Stimulated activated CD4-positive, alpha-beta T cell treated with anti-CD3 and anti-CD28 coated beads, Interleukin-15, amount 100 ng/mL, for 48 hours (primary cell): ENCODE results near the gene TUBG2.

Experiments used
- DNase-seq, 2 donors: peaks; one replicate each; pipeline ENCODE4 v3.0.0-alpha.2; 2020; ENCODE audit warnings: low read depth in 2 of 2

TUBG2 gene

GRCh38 chr17:42677012-42677857 lies 18.2 kb downstream of the TUBG2 start:
- DNase-seq = peak; percentile 99

DNA sequence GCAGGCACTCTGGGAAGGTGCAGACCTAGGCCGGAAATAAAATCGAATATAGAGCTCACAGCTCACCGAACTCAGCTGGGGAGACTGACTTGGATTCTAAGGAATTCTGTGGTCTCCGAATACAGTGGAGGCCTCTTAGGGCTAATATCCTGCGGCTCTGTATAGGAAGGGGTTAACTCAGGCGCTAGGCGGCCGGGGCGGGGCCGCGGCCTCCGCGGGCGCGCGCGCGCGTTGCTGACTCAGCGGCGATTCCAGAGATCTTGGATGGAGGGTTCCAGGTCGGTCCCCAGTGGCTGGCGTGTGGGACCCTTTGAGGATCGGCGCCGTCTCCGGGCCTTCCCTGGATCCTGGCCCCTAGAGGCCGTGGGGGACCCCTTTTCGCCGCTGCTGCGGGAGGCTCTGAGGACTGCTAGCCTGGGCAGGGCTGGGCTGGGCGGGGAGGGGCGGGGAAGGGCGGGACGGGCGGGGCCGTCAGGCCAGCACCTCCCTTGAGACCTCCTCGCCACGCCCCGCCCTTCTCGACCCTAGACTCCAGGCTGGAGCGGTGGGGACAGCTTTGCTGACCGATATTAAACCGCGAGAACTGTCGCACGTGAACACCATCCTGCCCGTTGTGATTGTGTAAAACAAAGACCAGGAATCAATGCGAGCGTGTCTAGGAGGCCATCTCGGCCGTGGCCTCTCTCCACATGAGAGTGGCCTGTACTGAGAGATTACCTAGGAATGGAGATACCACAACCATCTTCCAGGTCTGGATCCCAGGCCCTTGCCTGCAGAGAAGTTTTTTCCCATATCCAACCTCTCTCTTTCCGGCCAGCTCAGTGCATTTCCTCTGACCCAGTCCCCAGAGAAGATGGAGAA lies 19.1 kb downstream of the TUBG2 start:
- DNase-seq = peak; percentile 47 to 70

- no peak for DNase-seq
Observed at GRCh38 chr17:42678951-42679491, 19.9 kb downstream of the TUBG2 start.

GRCh38 chr17:42679492-42680330 lies 20.6 kb downstream of the TUBG2 start:
- DNase-seq = peak; percentile 40 to 65

- no peak for DNase-seq
Observed at GRCh38 chr17:42680331-42680808, 21.3 kb downstream of the TUBG2 start.

DNA sequence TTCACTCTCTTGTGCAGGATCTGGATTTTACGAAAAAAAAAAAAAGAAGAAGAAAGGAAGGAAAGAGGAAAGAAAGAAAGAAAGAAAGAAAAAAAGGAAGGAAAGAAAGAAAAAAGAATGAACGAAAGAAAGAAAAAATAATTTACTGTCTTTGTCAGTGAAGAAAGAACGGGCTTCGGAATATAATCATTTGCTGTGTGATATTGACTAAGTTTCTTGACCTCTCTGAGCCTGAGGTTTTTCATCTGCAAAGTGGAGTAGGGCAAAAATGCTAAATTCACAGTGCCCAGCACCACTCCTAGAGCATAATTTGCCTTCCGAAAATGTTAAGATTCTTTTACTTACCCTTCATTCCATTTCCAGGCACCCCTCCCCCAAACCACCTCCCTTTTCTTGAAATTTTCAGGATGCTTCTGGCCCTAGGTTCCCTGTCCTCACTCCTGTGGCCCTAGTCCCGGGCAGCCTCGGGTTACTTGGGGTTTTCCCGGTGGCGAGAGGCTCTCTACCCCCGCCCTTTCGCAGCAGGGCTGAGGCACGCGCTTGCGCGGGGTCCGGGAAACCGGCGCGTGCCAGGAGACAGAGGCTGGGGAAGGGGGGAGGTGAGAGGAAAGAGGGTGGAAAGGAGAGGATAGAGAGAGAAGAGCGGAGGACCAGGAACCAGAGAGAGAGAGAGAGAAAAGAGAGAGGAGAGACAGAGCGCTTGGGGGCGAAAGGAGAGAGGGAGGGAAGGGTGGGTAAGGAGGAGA lies 23.1 kb downstream of the TUBG2 start, which contains the start of gene CNTNAP1:
CNTNAP1 (plus strand) TSS at position 556 of the 746 bp plus-strand sequence. CDS start 299 bp downstream, outside the sequence.
- no peak for DNase-seq

- DNase-seq = no peak
Observed at GRCh38 chr17:42682722-42683403, 23.8 kb downstream of the TUBG2 start.

DNA sequence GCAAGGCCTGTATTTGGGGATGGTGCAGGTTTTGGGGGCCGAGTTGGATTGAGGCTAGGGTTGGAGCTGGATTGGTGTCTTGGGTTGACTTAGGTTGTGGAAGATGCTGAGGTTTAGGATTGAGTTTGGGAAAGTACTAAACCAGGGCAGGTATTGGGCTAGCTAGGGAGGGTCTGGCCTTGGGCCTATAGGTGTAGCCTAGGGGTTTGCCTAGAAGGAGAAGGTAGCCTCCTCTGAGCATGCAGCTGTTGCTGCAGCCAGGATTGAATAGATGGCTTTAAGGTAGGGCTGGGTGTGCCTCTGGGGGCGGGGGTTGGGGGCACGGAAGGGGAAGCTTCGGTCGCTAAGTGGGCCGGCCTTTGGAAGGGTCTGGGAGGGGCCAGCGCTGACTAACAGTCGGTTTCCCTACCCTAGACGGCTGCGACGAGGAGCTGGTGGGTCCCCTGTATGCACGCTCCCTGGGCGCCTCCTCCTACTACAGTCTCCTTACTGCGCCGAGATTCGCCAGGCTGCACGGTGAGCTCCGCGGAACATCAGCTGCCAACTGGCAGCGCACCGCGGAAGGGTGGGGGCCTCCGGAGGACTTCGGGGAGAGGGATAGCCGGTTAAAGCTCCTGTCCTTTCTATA lies 24.4 kb downstream of the TUBG2 start:
- DNase-seq = no peak

- DNase-seq = no peak
Observed at GRCh38 chr17:42684929-42685556, 26.0 kb downstream of the TUBG2 start.

GRCh38 chr17:42685831-42686230 lies 26.7 kb downstream of the TUBG2 start:
- no peak for DNase-seq

DNA sequence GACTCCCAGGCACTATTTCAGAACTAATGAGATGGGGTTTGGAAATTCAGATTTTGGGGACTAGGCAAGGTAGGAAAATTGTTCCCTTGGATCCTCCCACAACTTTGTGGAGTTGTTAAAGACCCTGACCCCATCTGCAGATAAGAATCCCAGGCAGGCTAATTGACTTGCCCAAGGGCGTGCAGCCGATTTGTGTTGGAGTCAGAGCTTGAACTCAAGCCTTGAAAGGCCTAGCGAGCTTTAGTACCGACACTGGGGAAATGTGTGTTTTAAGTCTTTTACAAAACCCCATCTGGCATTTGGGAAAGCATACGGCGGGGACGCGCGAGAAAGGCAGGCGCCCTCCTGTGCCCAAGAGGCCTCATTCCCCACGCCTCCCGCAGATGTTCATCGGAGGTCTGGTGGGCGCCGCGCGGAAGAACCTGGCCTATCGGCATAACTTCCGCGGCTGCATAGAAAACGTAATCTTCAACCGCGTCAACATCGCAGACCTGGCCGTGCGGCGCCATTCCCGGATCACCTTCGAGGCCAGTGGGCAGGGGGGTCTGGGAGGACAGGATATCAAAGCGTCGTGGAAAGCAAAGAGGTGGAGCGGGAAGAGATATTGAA lies 27.5 kb downstream of the TUBG2 start:
- DNase-seq = no peak

GRCh38 chr17:42687707-42688320 lies 28.7 kb downstream of the TUBG2 start:
- no peak for DNase-seq

- DNase-seq = no peak
Observed at GRCh38 chr17:42690596-42690995, 31.5 kb downstream of the TUBG2 start.

- no peak for DNase-seq
Observed at GRCh38 chr17:42691021-42691545, 32.0 kb downstream of the TUBG2 start.

GRCh38 chr17:42692489-42692888 lies 33.4 kb downstream of the TUBG2 start:
- no peak for DNase-seq

GRCh38 chr17:42694524-42694923 lies 35.4 kb downstream of the TUBG2 start:
- DNase-seq = no peak

DNA sequence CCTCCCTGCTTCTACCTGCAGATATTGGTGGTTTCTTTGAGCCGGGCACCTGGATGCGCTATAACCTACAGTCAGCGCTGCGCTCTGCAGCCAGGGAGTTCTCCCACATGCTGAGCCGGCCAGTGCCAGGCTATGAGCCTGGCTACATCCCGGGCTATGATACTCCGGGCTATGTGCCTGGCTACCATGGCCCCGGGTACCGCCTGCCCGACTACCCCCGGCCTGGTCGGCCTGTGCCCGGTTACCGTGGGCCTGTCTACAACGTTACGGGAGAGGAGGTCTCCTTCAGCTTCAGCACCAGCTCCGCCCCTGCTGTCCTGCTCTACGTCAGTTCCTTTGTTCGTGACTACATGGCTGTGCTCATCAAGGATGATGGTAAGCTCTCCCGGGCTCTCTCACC lies 36.4 kb downstream of the TUBG2 start:
- no peak for DNase-seq
